NOMO-1 treated with dmso at 0.1 percent for 144 hours (cell line): Measurements from ENCODE around the gene POLR3E.
"Not testable (repeated sequence)": the region's sequence is repeated elsewhere in the genome, so short reads cannot be mapped to it uniquely, and the experiment has no call there.

Source experiments
- DNase-seq: peaks from one replicate; lab custom pipeline; 2025; ENCODE audit not compliant: unreplicated experiment; lab: John Stamatoyannopoulos, UW

POLR3E gene

DNA sequence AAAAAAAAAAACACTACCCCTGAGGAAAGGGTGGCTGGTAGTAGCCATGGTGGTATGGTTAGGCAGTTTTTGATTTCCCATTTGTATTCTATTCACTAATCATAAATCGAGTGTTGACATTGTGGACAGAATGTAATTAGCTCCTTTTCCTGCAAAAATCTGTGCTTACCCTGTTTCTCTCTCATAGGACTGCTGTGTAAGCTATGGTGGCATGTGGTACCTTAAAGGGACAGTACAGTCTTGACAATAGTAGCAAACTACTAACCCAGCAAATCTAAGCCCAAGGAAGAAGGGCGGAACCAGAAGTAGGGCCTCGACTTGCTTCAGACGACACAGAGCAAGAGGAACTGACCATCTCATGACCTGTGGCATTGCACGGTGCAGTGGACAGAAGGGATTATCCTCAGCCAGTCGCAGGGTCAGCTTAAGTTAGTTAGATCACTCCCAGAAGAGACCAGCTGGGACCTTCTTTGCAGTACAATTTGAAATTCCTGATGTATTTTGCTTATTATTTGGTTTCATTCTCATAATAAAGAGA is 36.3 kb downstream of the POLR3E start:
- no peak for DNase-seq

DNA sequence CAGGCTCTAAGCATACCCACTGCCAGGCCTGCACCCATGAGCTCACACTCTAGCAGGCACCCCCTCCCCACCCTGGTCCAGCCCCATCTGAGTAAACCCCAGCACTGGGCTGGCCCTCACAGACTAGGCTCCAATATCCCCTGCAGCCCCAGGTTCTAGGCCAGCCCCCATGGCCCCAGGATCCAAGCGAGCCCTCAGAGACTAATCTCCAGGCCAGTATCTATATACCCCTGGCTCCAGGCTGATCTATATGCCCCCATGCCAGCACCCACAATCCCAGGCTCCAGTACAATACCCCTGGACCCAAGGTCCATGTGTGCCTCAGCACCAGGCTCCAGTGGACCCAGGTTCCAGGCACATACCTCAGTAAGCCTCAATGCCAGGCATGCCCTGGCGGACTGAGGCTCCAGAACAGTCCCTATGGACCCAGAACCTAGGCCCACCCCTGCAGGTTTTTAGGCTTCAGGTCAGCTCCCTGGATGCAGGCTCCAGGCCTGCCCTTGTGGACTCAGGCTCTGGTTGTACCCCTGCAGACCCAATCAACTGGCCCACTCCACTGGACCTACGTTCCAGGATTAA is 38.5 kb downstream of the POLR3E start:
- no peak for DNase-seq

DNA sequence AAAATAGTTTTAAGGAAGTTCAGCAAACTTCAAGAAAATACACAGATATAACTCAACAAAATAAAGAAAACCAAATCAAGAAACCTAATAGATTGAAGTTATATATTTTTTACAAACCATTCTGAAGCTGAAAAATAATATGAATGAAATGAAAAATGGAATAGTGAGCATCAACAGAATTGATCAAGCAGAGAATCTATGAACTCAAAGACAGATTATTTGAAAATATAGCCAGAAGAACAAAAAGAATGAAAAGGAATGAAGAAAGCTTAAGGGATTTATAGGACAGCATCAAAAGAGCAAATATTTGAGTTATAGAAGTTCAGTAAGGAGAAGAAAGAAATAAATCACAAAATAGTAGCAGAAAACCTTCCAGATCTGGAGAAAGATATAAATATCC is 39.4 kb downstream of the POLR3E start:
- no peak for DNase-seq

DNA sequence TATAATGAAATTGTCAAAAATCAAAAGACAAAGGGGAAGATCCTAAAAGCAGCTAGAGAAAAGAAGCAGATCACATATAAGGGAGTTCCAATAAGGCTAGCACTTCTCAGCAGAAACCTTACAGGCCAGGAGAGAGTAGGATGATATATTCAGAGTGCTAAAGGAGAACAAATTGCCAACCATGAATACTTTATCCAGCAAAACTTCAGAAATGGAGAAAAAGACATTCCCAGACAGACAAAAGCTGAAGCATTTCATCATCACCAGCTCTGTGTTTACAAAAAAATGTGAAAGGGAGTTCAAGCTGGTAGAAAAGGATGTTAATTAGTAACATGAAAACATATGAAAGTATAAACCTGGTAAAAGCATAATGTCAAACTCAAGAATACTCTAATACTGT is 39.8 kb downstream of the POLR3E start:
- DNase-seq: no peak

DNA sequence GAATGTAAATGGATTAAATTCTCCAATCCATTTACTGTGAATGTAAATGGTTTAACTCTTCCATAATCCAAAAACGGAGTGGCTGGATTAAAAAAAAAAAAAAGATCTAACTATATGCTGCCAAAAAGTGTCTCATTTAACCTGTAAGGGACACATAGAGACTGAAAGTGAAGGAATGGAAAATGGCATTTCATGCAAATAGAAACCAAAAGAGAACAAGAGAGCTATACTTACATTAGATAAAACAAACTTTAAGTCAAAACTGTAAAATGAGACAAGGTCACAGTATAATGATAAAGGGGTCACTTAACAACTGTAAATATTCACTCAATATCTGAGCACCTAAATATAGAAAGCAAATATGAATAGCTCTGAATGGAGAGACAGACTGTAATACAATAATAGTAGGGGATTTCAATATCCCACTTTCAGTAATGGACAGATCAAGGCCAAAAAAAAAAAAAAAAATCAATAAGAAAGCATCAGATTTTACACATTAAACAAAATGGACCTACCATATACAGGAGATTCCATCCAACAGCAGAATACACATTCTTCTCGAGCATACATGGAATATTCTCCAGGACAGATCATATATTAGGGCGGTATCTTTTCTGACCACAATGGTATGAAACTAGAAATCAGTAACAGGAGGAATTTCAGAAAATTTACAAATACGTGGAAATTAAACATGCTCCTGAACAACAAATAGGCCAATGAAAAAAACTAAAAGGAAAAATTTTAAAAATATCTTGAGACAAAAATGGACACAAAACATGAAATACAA is 40.8 kb downstream of the POLR3E start:
- no peak for DNase-seq

DNA sequence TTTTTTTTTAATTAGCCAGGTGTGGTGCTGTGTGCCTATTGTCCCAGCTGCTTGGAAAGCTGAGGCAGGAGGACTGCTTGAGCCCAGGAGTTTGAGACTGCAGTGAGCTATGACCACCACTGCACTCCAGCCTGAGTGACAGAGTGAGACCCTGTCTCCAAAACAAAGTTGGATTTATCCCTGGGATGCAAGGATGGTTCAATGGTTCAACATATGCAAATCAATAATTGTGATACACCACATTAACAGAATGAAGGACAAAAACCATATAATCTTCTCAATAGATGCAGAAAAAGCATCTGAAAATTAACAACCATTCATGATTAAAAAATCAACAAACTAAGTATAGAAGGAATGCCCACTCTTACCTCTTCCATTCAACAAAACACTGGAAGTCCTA is 43.7 kb downstream of the POLR3E start:
- no peak for DNase-seq

DNA sequence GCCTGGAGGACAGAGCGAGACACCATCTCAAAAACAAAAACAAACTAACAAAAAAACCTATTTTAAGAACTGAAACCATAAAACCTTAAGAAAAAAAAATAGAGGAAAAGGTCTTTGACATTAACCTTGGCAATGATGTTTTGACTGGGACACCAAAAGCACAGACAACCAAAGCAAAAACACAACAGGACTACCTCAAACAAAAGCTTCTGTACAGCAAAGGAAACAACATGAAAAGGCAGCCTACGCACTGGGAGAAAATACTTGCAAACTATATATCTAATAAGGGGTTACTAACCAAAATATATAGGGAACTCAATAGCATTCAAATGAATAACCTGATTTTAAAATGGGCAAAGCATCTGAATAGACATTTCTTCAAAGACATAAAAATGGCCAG is 44.9 kb downstream of the POLR3E start:
- no peak for DNase-seq

DNA sequence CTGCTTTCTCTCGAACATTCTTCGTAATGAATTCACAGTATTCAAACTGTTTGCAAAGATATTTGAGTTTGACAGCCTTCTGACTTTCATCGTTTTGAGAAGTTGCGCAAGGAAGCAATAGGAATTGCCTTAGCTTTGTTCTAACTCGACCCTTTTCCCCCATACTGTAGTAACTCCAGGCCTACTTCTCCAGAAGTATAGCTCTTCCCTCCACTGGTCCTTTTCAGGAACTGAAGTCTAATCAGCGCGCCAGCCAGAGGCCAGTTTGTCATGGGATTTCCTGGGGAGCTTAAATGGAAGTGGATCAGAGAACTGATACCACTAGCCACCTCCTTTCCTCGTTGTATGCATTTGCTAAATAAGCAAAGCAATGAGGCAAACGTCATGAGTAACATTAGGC is 49.3 kb downstream of the POLR3E start:
- no peak for DNase-seq

DNA sequence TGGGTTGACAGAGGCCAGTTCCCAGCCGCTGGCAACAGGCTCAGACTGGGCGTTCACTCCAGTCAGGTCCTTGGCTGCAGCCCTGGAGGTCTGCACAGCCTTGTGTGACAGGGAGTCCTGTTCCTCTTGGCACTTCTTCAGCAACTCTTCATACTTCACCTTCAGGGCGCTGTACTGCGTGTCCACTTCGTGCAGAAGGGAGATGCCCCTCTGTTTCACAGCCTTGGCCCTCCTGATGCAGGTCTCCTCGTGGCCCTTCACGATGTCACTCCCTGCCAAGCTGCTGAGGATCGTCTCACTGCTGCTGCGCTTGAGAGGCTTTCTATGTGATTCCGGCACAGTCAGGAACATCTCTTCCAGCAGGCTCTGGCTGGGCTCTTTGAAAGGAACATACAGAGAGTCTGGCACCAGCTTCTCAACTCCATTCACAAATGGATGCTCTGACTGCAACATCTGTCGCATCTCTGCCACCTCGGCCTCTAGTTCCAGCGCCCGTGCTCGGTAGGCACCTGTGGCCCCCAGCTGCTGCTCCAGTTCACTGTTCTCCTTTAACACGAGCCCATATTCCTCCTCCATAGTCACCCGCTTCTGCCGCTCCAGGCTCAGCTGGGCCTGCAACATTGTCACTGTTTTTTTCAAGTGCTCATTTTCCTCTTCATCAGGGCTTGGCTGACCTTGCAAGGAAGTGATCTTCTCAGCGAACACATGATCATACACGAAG is 50.1 kb downstream of the POLR3E start:
- DNase-seq: no peak

DNA sequence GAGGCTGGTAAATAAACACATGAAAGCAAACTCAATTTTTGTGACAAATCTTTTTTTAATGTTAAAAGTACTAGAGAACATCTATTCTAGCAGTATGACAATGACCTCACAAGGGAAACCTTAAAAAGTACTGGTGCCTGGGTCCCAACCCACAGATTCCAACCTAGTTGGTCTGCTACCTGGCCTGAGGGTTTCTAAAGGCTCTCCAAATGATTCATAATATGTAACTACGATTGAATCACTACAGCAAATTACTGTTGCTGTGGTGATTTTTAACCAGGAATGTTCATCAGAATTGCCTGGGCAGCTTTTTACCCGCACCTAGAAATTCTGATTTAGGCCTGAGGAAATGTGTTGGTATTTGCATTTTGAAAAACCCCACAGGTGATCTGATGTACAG is 51.1 kb downstream of the POLR3E start:
- no peak for DNase-seq

DNA sequence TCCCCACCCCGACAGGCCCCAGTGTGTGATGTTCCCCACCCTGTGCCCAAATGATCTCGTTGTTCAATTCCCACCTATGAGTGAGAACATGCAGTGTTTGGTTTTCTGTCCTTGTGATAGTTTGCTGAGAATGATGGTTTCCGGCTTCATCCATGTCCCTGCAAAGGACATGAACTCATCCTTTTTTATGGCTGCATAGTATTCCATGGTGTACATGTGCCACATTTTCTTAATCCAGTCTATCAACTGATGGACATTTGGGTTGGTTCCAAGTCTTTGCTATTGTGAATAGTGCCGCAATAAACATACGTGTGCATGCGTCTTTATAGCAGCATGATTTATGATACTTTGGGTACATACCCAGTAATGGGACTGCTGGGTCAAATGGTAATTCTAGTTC is 53.8 kb downstream of the POLR3E start:
- DNase-seq: not testable (repeated sequence)

DNA sequence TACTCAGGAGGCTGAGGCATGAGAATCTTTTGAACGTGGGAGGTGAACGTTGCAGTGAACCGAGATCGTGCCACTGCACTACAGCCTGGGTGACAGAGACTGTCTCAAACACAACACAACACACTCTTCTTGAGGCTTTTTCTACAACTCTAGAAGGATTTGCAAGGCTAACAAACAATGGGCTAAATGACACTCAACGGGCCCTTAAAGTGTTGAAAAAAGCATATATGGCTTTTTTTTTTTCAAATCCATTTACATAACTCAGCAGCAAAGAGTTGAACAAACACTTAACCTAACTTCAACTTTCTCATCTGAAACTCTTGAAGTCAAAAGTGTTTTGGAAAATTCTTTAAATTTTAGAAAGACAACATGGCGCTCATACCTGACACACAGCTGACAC is 54.9 kb downstream of the POLR3E start:
- DNase-seq: no peak

DNA sequence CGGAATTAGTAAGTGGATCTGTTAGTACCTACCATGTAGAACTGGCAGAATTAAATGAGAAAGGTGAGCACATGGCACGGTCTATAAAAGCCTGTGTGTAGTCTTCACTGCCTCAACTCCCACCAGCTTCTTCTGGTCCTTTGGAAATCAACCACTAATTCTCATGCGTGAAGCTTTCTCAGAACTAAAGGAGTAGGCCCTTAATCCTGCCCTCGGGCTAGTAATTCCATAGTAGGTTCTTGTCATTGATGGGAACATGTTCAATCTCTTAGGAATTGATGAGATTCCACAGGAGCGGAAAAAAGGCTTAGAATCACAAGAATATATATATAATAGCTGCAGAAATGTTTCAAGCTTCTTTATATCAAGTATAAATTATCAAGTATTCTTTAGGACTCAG is 55.5 kb downstream of the POLR3E start:
- DNase-seq: no peak

DNA sequence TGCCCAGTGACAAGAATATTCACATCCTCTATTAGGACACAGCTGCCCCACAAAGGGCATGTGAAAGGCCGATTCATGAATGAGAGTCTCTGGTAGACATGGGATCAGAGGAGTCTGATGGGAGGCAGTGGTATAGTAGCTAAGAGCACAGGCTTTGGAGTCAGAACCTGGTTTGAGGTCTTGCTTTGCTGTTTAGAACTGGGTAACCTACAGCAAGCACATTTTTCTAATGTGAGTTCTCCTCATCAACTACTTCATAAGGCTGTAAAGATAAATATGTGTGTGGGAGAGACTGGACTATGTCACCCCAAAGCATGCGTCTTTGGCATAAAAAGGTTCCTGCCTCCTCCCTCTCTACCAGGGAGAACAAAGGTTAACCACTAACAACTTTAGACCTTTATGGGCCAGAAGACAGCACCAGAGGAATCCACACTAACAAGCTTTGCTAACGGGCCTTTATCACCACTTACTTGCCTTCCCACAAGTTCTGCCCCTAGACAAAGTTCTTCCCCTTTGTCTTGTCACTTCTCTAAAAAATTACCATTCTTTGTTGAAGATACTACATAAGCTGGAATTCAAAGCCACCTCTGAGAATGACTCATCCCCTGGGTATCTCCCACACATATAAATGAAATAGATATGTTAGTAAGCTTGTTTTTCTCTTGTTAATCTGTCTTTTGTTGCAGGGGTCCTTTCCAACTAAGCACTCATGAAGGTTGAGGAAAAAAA is 56.1 kb downstream of the POLR3E start:
- peak; percentile 80 for DNase-seq

DNA sequence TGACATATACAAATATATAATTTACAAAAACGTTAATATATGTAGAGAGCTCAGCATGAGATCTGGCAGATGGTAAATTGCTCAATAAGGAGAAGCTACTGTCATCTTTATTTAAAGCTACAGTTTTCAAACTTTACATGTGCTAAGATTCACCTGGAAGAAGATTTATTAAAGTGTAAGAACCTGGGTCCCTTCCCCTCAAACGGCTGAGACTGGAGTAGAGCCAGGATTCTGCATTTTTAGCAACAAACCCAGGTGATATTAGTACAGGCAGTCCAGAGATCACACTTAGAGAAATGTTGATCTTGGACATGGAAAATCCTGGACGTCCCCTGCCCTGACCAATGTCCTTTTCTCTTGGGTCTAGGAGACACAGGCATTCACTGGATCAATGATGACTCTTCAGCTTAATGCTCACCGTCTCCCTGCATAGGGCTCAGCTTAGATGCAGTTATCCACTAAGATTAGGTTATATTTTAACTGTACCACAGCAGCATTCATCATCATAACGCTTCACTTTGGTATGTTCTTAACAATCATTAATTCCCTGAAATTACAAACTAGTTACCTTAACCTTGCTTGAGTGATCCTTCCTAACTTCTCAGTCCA is 56.8 kb downstream of the POLR3E start:
- DNase-seq: no peak

DNA sequence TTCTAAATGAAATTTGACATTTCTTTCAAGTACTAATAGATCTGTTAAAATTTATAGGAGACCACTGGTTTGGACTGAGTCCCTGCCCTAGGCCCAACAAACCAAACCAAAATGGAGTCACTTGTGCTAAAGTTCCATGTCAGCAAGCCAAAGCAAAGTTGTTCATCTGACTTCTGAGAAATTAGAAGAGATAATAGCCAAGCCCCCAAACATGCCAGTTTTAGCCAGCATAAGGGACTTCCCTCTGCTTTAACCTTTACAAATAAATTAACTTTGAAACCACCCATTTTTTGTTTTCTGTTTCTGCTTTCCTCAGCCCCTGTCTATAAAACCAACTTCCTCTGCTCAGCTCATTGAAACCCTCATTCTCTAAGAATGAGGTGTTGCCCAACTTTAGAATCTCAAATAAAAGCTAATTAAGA is 58.3 kb downstream of the POLR3E start:
- DNase-seq: peak; percentile 54

DNA sequence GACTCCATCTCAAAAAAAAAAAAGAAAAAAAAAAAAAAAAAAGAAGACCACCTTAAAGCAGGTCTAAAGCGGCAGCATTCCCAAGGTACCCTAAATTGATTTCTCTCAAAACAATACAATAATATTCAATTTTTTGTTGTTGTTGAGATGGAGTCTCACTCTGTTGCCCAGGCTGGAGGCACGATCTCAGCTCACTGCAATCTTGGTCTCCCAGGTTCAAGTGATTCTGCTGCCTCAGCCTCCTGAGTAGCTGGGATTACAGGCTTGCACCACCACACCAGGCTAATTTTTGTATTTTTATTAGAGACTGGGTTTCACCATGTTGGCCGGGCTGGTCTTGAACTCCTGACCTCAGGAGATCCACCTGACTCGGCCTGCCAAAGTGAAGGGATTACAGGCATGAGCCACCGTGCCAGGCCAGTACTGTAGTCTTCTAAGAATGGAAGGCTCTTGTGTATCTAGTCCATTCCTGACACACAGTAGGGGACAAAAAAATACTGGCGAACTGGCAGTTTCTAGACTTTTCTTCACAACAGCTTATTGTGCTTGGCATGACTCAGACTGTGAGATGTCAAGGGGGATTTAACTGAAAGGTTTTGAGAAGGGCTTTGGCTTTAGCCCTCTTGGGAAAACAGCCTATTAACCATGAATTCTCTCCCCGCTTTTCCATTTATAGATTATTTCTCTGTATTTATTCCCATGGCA is 59.9 kb downstream of the POLR3E start:
- no peak for DNase-seq

DNA sequence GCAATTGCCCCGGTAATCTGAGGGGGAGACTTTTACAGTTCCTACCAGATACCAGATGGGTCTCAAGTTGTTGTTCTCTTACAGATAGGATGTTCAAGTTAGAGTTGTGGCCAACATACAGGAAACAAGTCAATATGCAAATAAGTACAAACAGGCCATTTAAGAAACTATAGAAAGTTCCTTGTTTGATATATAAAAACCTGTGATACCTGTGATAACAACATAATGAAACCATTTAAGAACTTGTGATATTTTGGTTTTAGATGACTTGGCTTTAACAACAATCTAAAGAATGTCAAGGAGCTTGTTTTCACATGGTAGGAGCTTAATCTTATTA is 60.4 kb downstream of the POLR3E start:
- DNase-seq: no peak

DNA sequence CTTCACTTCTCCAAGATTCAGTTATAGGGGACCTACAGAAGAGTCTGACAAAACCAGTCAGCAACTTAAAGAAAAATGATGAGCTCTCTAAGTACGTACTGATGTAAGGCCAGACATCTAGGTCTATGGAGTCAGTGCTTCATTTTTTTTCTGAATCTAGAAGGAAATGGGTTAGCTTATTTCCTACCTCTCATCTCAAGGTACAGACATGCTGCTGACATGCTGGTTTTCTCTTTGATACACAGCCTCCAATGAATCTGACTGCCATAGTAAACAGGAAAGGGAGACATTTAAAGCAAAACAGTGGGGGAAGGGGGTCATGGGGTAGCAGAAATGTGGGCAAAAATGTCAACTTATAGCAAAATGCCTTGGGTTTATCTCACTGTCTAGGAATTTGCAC is 60.8 kb downstream of the POLR3E start:
- no peak for DNase-seq

DNA sequence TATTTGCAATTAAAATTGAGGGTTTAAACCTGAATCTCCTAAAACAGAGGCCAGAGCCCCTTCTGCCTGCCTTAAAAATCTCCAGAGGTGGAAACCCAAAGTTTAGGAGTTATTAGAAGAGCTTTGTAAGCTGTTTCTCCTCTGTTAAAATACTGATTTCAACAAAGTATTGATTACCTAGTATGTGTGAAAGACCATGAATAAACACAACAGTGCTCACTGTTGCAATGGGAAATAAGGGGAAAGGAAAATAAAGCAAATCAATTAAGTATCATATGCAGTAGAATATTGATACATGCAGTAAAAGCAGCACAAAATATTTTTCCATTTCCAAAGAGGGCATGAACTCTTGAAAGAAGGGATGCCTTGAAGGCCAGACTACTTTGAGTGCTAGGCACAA is 62.5 kb downstream of the POLR3E start:
- DNase-seq: no peak
